Ramos (cell line): ENCODE results near the gene RASSF7.
"Not testable (repeated sequence)": the region's sequence is repeated elsewhere in the genome, so short reads cannot be mapped to it uniquely, and the experiment has no call there.

Source experiments
- in situ Hi-C: fragments of 300-500 bp; cut with MboI; formaldehyde crosslinking; loops from one replicate; pipeline ENCODE4 v1.14.3; 2022; ENCODE audit warnings: low sequenced_read_pairs; ENCODE audit not compliant: unreplicated experiment

Gene RASSF7

GRCh38 chr11:563066-563811 lies 2.5 kb downstream of the RASSF7 start:
- in situ Hi-C loops = no loop called here

- in situ Hi-C loops = no loop called here
Observed at GRCh38 chr11:563812-564578, 3.2 kb downstream of the RASSF7 start.

GRCh38 chr11:565921-566509 lies 5.2 kb downstream of the RASSF7 start:
- in situ Hi-C loops = no loop called here

- in situ Hi-C loops = no loop called here
Observed at GRCh38 chr11:567011-567628, 6.3 kb downstream of the RASSF7 start.

GRCh38 chr11:567629-568292 lies 7.0 kb downstream of the RASSF7 start:
- in situ Hi-C loops = no loop called here

- in situ Hi-C loops = no loop called here
Observed at GRCh38 chr11:568306-569157, 7.8 kb downstream of the RASSF7 start.

- in situ Hi-C loops = no loop called here
Observed at GRCh38 chr11:569158-569885, 8.6 kb downstream of the RASSF7 start.

GRCh38 chr11:571802-572185 lies 11.0 kb downstream of the RASSF7 start:
- in situ Hi-C loops = no loop called here

GRCh38 chr11:573146-573759 lies 12.5 kb downstream of the RASSF7 start:
- in situ Hi-C loops = no loop called here

- in situ Hi-C loops = not testable (repeated sequence)
Observed at GRCh38 chr11:574031-574570, 13.3 kb downstream of the RASSF7 start.

- in situ Hi-C loops = no loop called here
Observed at GRCh38 chr11:574632-575312, 14.0 kb downstream of the RASSF7 start.

- in situ Hi-C loops = no loop called here
Observed at GRCh38 chr11:575313-575995, 14.7 kb downstream of the RASSF7 start.

GRCh38 chr11:575996-576768 lies 15.4 kb downstream of the RASSF7 start, which contains the start of gene PHRF1:
Gene PHRF1, plus strand, starts transcription at chr11:576470. Its CDS starts 5,043 bp downstream, at chr11:581513.
- in situ Hi-C loops = no loop called here

GRCh38 chr11:576811-577610 lies 16.2 kb downstream of the RASSF7 start:
- in situ Hi-C loops = no loop called here

GRCh38 chr11:577611-577894 lies 16.8 kb downstream of the RASSF7 start:
- in situ Hi-C loops = no loop called here
